Left kidney (tissue), 2 donors: ENCODE results near the gene MFSD11. TPM values are rescaled to one million over a fixed set of nuclear protein-coding genes. Genes with fewer than 3 reads are reported as not detected.
"Not testable (repeated sequence)": the region's sequence is repeated elsewhere in the genome, so short reads cannot be mapped to it uniquely, and the experiment has no call there.

Experiments
- DNase-seq: peaks from one replicate; pipeline ENCODE4 v3.0.0-alpha.2; 2013
- polyA plus RNA-seq: library from polyadenylated mRNA; unstranded; fragments of 120-200 nt; gene quantifications from one replicate; pipeline ENCODE4 v1.2.1, GENCODE V29; 2013; ENCODE audit not compliant: insufficient read length

The MFSD11 gene
- polyA plus RNA-seq, 1 donor, result 32.6 TPM

DNA sequence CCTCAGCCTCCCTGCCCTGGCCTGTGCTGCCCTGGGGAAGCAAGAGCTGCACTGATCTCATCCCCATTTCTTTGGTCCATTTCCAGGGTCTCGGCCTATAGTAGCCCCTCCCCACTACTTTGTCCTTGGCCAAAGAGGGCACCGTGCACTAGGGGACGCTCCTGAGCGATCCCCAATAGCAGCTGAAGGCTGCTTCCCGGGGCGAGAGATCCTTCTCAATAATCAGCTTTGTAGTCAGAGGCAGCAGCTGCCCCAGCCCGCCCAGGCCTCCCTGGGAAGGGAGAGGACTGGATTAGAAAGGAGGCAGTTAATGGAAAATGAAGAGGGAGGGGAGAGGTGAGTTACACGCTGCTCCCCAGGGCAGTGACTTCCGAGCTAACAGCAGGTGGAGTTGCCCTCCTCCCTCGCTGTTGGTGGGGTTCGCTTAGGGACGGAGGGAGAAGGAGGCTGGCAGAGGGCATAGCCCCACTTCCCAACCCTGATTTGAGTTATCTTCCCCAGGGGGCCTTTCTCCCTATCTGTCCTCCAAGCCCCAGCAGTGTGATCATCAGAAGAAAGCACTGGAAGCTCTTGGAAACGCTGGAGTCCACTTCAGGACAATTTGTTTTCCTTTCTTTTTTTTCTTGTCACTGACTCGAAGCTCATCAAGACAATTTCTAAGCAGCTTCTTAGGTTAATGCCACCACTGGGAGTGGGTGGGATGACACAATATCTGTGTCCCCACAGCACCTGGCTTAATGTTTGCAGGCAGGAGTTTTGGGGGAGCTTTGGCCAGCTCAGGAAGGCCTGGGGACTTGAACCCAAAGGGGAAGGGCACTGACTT, 29.7 kb upstream of the MFSD11 start:
- DNase-seq, result no peak

GRCh38 chr17:76709077-76709950, 28.6 kb upstream of the MFSD11 start:
- DNase-seq, result peak; percentile 83

DNA sequence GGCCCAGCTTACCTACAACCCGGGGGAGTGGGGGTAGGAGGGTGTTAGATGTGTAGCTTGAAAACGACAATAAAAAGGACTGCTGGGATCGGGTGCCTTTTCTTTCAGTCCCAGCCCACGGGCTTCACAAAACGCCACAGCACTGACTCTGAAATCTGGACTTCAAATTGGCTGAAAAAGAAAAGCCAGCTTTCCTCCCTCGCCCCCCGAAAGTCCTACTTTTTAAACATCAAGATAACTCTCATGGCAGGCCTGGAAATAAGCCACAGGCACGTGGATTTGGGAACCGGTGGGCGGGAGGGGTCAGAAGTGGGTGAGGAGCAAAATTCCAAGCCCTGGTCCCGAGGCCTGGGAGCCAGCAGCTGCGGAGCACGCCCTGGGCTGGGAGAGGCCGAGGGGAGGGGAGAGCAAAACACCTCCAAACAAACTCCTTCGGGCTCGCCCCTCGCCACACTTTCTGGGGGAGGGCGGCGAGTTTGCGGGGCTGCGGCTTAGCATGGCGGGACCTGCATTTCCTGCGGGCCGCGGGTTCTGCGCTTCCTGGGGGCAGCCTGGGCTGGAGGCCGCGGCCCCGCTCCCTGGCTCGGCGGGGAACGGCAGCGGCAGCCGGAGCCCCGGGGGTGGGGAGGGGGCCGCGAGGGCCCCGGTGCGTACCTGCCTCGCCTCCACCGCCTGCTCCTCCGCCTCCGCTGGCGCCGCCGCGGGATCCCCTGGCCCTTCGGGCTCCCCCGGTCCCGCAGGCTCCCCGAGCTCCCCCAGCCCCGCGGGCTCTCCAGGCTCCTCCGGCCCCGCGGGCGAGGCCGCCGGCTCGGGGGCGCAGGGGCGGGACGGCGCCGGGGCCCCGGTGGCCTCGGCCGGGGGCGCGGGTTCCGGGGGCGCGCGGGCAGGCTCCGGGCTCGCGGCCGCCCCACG, 27.7 kb upstream of the MFSD11 start:
- not testable (repeated sequence) for DNase-seq

DNA sequence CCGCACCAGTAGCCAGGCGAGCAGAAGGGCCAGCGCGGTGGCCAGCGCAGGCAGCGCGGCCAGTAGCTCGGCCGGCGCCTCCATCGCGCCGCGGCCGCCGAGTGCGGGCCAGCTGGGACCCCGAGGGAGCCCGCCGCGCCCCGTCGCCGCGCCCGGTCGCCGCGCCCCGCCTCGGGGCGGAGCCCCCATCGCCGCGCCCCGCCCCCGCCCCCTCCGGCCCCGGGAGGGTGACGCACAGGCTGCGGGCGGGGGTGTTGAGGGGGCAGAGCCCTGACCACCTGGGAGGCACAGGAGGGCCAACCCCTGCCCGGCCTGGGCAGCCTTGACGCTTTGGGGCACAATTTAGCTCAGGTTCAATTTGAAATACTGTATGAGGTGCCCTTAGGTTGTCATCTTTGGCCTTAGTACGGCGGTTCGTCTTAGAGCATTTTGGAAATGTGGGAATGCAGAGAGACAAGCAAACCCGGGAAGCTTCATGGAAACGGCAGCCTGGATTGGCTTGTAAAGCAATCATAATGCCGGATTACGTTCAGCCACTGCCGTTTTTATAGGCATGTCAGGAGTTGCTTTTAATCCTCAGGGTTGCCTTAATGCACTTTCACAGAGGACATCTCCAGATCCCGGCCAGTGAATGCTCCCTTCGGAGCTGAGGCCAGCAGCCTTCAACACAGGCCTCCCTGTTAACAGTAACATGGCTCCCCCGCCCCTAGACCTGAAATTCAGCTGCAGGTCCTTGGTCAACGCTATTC, 26.9 kb upstream of the MFSD11 start, which contains the start of gene MXRA7:
MXRA7 (minus strand) TSS at position 103 of the 749 bp plus-strand sequence; CDS start at position 84, 19 bp downstream.
- no peak for DNase-seq

GRCh38 chr17:76712321-76712720, 25.6 kb upstream of the MFSD11 start:
- DNase-seq, result not testable (repeated sequence)

DNA sequence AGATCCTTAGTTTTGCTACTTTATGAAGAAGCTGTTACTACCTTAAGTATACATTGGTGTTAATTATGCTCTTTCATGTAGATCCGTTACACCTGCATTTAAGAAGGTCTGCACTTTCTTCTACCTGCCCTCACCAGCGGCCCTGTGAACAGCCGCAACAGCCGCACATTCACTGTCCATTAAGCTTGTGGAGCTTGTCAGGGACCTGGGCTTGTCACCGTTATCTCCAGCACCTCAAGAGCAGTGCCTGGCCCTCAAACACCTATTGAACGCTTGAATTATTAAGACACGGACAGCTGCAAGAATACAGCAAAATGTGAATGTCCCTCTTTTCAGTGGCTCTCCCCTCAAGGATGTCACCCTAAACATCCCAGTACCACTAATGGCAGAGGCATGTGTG, 24.2 kb upstream of the MFSD11 start:
- no peak for DNase-seq

- no peak for DNase-seq
These were observed 23.6 kb upstream of the MFSD11 start for GRCh38 chr17:76714336-76714735.

DNA sequence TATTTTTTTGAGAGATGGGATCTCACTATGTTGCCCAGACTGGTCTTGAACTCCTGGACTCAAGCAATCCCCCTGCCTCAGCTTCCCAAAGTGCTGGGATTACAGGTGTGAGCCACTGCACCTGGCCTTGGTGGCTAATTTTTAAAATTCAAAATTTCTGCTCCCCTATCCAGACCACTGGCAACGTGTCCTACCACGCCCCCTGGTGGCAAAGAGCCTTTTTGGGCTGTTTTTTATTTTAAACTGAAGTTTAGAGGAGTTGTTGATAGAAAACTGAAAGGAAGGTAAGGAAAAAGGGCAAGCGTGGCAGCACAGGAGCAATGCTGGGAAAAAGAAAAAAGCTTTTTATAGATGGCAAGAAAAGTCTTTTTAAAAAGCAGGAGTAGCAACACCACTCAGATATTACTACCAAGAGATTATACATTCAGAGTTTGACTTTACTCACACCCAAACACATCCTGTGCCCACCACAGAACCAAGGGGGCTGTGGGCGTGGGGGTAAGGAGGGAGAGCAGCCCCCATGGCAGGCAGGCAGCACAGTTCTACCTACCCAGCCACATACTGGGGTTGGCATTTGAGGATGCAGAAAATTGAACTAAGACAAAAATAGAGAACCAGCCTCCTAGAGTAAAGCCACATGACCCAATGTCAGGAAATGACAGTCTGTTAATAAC, 23.0 kb upstream of the MFSD11 start:
- no peak for DNase-seq

GRCh38 chr17:76715496-76715830, 22.5 kb upstream of the MFSD11 start:
- no peak for DNase-seq

DNA sequence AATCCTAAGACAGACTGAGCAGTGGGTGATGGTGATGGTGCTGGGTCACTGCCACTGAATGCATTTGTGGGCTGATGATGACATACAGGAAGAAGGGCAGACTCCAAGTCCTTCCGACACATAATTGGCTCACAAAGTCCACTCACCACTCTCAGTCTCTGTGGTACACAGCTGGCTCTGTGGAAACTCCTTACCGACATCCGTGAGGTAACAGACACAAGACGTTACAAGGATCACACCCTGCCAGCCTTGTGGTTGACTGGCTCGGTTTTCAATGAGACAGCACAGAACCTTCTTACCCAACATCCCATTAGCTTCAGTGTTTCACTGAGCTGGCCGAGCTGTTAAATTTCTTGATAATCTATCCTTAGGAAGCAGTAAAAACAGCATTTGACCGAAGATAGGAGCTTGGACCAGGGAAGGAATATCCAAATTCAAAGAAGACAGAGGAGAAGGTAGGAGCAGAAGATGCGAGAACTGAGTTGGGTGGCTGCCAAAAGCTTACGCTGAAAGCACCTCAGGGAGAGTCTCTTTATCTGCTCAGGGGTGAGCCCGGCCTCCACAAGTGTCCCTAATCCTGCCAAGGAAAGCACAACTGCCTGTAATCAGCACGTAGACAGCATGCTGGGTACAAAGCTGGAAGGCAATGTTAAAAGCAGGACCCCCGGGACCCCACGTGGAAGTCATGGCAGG, 21.6 kb upstream of the MFSD11 start:
- no peak for DNase-seq

DNA sequence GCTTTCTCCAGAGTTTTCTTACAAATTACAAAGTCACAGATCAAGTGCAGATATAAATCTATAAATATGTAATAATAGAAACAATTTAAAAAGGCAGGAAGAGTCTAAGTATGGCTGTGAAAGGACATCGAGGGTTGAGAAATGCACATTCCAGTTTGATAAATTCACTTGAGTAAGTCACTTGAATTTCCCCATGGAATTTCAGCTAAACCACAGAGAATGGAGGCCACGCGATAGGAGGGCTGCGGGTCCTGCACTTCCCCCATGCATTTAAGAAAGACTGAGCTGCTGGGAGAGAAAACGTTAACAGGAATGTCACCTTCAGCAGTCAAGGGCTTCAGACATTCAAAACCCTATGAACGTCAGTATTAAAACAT, 21.1 kb upstream of the MFSD11 start:
- no peak for DNase-seq

DNA sequence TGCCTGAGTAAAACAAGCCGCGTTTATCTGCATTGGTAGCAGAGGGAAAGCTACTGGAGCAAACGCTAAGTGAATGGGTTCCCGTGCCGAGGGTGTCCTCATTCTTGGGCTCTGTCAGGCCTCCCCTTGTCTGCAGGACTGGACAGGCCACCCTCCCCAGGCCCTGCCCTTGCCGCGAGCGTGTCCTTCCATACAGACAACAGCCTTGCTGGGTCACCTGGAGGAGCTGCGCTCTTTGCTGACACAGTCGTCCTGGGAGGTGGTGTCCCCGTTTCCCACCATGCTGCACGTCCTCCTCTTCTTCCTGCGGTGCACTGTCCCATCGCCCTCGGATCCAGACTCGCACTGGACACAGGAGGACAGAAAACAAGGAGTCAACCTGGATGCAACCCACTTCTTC, 19.4 kb upstream of the MFSD11 start:
- DNase-seq, result no peak

GRCh38 chr17:76720211-76720610, 17.7 kb upstream of the MFSD11 start:
- DNase-seq, result no peak

DNA sequence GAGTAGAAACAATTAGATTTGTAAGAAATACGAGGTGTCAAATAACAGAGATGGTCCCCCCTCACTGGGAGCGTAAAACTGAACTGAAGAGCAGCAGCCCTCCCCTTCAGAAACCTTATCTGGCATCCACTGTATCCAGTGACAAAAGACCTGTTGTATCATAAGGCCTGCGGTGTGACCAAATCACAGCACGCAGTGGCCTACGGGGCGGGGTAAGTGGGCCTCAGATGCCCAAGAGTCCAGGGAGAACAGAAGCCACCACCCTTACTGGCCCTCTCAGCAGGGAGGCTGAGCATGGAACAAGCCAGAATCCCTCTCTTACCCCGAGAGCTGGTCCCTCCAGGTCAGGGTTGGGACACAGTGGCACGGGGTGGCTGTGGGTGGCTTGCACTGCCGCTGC, 17.0 kb upstream of the MFSD11 start:
- DNase-seq, result no peak

- DNase-seq, result no peak
These were observed 16.5 kb upstream of the MFSD11 start for GRCh38 chr17:76721463-76721862.

GRCh38 chr17:76722279-76722678, 15.6 kb upstream of the MFSD11 start:
- no peak for DNase-seq

GRCh38 chr17:76722977-76723376, 14.9 kb upstream of the MFSD11 start:
- DNase-seq, result not testable (repeated sequence)

DNA sequence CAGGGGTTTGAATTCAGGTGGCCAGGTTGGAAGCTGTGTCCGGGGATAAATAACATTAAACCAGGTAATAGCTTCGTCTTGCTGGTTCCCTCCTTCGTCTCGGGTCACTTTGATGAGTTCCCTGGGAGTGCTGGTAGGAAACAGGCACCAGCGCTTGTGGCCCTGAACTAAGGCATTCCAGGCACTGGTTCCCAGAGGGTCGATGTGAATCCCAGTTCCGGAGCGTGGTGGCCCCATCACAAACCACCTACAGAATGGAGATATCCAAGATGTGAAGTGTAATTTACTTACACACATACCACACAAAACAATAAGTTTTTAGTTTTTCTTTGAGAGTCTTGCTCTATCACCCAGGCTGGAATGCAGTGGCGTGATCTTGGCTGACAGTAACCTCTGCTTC, 14.1 kb upstream of the MFSD11 start:
- no peak for DNase-seq

- no peak for DNase-seq
These were observed 12.2 kb upstream of the MFSD11 start for GRCh38 chr17:76725580-76726230.
